ENCODE measurements around the gene HTR2A. TPM values are rescaled to one million over a fixed set of nuclear protein-coding genes. Genes with fewer than 3 reads are reported as not detected.

The HTR2A gene
- total RNA-seq, 1 donor = 6.0 TPM

DNA sequence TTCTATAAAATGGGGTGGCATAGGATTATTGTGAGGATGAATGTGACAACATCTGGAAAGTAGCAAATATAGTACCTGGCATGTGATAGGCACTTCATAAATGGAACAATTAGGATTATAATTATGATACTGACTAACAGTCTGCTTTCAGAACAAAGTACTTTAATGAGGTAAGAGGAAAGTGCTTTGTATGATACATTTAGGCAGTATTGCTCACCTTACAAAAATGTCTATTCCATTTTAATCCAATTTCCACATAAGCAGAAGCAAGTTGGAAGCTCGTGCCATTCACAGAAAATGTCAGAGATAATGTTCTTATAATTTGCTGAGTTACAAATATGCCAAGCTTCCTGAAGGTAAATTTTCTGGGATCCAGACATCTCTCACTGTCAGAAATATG is 16.9 kb upstream of the HTR2A start:
- H3K4me3 ChIP-seq (ENCODE audit: low read depth, low read length) = no peak overlapping the region
- no peak for TF ChIP-seq CTCF (IDR thresholded peaks at IDR 0.05; ENCODE audit: insufficient read depth, low read length)
- DNase-seq (ENCODE audit: low read depth) = no peak

DNA sequence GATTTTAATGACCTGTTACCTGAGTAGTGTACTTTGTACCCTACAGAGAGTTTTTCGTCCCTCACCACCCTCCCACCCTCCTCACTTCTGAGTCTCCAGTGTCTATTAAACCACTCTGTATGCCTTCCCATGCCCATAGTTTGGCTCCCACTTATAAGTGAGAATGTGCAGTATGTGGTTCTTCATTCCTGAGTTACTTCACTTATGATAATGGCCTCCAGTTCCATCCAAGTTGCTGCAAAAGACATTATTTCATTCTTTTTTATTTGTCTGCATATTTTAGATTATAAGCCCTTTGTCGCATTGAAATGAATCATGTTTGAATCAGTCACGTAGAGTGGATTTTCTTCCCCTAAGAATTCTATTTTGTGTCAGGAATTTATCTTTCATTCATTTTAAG is 12.2 kb upstream of the HTR2A start:
- DNase-seq (ENCODE audit: low read depth) = peak; percentile 67
- TF ChIP-seq CTCF (IDR thresholded peaks at IDR 0.05; ENCODE audit: insufficient read depth, low read length) = no peak
- H3K4me3 ChIP-seq (ENCODE audit: low read depth, low read length) = no peak overlapping the region

DNA sequence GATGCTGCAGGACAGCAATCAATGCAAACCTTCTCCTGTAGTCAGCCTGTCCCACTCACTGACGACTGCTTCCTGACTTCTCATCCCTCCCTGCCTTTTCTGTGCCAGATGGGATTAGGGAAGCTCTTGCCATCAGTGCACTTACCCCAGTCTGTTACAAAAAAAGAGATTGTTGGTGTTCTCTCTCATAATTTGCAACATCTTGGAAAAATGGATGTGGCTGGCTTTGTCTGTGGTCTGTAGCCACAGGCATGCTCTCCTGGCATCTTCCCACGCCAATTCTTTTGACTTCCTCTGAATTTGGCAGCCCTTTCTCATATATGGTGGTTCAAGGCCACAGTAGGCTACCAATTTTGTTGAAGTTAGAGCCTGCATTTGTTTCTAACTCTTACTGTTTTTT is 11.6 kb upstream of the HTR2A start:
- H3K4me3 ChIP-seq (ENCODE audit: low read depth, low read length) = no peak overlapping the region
- no peak for TF ChIP-seq CTCF (IDR thresholded peaks at IDR 0.05; ENCODE audit: insufficient read depth, low read length)
- DNase-seq (ENCODE audit: low read depth) = peak; percentile 89

DNA sequence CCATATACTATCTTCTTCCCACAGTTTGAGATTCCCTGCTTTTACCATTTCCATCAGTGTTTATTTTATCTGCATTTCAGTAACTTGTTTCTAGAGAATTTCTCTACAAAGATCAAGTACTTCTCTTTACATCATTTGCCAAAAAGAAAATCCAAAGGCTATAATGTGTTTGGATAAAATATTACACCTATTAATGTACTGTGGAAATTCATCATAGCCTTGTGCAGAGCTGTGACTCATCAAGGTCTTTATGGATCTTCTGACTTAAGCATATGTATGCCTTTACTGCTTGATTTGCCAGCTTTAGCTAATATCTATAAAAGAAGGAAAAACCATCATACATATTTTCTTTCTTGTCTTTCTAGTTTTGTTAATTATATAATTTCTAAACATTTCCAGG is 9.6 kb upstream of the HTR2A start:
- TF ChIP-seq CTCF (IDR thresholded peaks at IDR 0.05; ENCODE audit: insufficient read depth, low read length) = no peak
- H3K4me3 ChIP-seq (ENCODE audit: low read depth, low read length) = no peak overlapping the region
- DNase-seq (ENCODE audit: low read depth) = no peak

DNA sequence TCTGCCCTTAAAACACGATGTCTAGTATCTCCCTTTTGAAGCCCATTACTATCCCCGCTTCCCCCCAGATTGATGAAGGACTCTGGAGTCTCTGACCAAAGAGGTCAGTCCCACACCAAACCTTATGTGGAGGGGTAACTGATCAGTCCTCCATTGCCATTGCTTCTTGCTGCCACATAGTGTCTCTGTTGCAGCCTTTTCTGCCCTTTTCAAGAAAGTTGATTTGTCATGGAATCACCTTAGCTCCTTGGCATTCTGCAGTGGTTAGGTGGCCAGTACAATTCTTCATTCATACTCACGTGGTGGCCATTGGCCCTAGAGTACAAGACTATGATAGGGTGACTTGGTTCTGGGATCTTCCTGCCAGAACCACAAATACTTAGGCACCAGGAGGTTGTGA is 8.4 kb upstream of the HTR2A start:
- peak; percentile 31 for DNase-seq (ENCODE audit: low read depth)
- TF ChIP-seq CTCF (IDR thresholded peaks at IDR 0.05; ENCODE audit: insufficient read depth, low read length) = peak; percentile 21
- H3K4me3 ChIP-seq (ENCODE audit: low read depth, low read length) = no peak overlapping the region

GRCh38 chr13:46903748-46904147 is 6.9 kb upstream of the HTR2A start:
- TF ChIP-seq CTCF (IDR thresholded peaks at IDR 0.05; ENCODE audit: insufficient read depth, low read length) = no peak
- DNase-seq (ENCODE audit: low read depth) = peak; percentile 40
- H3K4me3 ChIP-seq (ENCODE audit: low read depth, low read length) = no peak overlapping the region

GRCh38 chr13:46901721-46902120 is 4.9 kb upstream of the HTR2A start:
- DNase-seq (ENCODE audit: low read depth) = no peak
- no peak for TF ChIP-seq CTCF (IDR thresholded peaks at IDR 0.05; ENCODE audit: insufficient read depth, low read length)
- H3K4me3 ChIP-seq (ENCODE audit: low read depth, low read length) = no peak overlapping the region
